Measurements from ENCODE around the gene PRKCE. TPM values are rescaled to one million over a fixed set of nuclear protein-coding genes. Genes with fewer than 3 reads are reported as not detected.

PRKCE gene
- total RNA-seq, 4 donors from 2014 or later, result 10.9 to 19.6 (median 14.9) TPM

- no peak for TF ChIP-seq CTCF (IDR thresholded peaks at IDR 0.05; ENCODE audit: low read depth)
Observed at GRCh38 chr2:45964223-45964841, 312.9 kb downstream of the PRKCE start.

GRCh38 chr2:45964906-45965305 is 313.4 kb downstream of the PRKCE start:
- no peak for TF ChIP-seq CTCF (IDR thresholded peaks at IDR 0.05; ENCODE audit: low read depth)

- no peak for TF ChIP-seq CTCF (IDR thresholded peaks at IDR 0.05; ENCODE audit: low read depth)
Observed at GRCh38 chr2:45965871-45966498, 314.5 kb downstream of the PRKCE start.

- TF ChIP-seq CTCF (IDR thresholded peaks at IDR 0.05; ENCODE audit: low read depth), result no peak
Observed at GRCh38 chr2:45968946-45969584, 317.6 kb downstream of the PRKCE start.

- TF ChIP-seq CTCF (IDR thresholded peaks at IDR 0.05; ENCODE audit: low read depth), result no peak
Observed at GRCh38 chr2:45973426-45973825, 322.0 kb downstream of the PRKCE start.

- no peak for TF ChIP-seq CTCF (IDR thresholded peaks at IDR 0.05; ENCODE audit: low read depth)
Observed at GRCh38 chr2:45974056-45974455, 322.6 kb downstream of the PRKCE start.

GRCh38 chr2:45974762-45975408 is 323.4 kb downstream of the PRKCE start:
- no peak for TF ChIP-seq CTCF (IDR thresholded peaks at IDR 0.05; ENCODE audit: low read depth)
